OCI-LY1 (cell line): Measurements from ENCODE around the gene RNF20.

Experiments
- H2AFZ ChIP-seq: fragments of 200-600 bp; sonication (generic), shearing (Covaris generic); 2 replicates; pipeline ENCODE4 v1.6.0; 2014; ENCODE audit warnings: antibody characterized with exemption, mild to moderate bottlenecking, low read length
- H3F3A ChIP-seq: fragments of 200-600 bp; sonication (generic), shearing (Covaris generic); 2 replicates; pipeline ENCODE4 v1.6.0; 2014; ENCODE audit warnings: mild to moderate bottlenecking, antibody characterized with exemption, low read length, moderate library complexity; ENCODE audit not compliant: insufficient read depth
- H3K27ac ChIP-seq: fragments of 200-600 bp; sonication (generic); 2 replicates; pipeline ENCODE4 v1.5.1; 2014; ENCODE audit warnings: low read length, mixed run types, mild to moderate bottlenecking, low read depth; ENCODE audit not compliant: poor library complexity, severe bottlenecking
- H3K27me3 ChIP-seq: fragments of 200-600 bp; sonication (generic); 2 replicates; pipeline ENCODE4 v1.6.0; 2014; ENCODE audit warnings: antibody characterized with exemption, mild to moderate bottlenecking, low read length, moderate library complexity; ENCODE audit not compliant: insufficient read depth
- H3K36me3 ChIP-seq: fragments of 200-600 bp; sonication (generic); 2 replicates; pipeline ENCODE4 v1.6.1; 2014; ENCODE audit warnings: mild to moderate bottlenecking, antibody characterized with exemption, low read length, moderate library complexity, mixed read lengths; ENCODE audit not compliant: insufficient read depth
- H3K4me1 ChIP-seq: fragments of 200-600 bp; sonication (generic); 2 replicates; pipeline ENCODE4 v1.5.1; 2014; ENCODE audit warnings: mild to moderate bottlenecking, low read length, moderate library complexity; ENCODE audit not compliant: insufficient read depth, severe bottlenecking
- H3K4me2 ChIP-seq: fragments of 200-600 bp; sonication (generic), shearing (Covaris generic); 2 replicates; pipeline ENCODE4 v1.6.1; 2014; ENCODE audit warnings: low read length
- H3K4me3 ChIP-seq: fragments of 200-600 bp; sonication (generic); 2 replicates; pipeline ENCODE4 v1.5.1; 2014; ENCODE audit warnings: low read length, low read depth, mild to moderate bottlenecking, mixed read lengths; ENCODE audit not compliant: poor library complexity, severe bottlenecking
- H3K79me2 ChIP-seq: fragments of 200-600 bp; shearing (Covaris generic); 2 replicates; pipeline ENCODE4 v1.6.1; 2016; ENCODE audit warnings: mixed run types, low read length, mixed read lengths; ENCODE audit not compliant: insufficient read depth
- H3K9ac ChIP-seq: fragments of 200-600 bp; sonication (generic), shearing (Covaris generic); 2 replicates; pipeline ENCODE4 v1.6.1; 2014; ENCODE audit warnings: mild to moderate bottlenecking, low read length, mixed read lengths
- H3K9me2 ChIP-seq: fragments of 200-600 bp; sonication (generic), shearing (Covaris generic); 2 replicates; pipeline ENCODE4 v1.6.1; 2014; ENCODE audit warnings: low read depth, mild to moderate bottlenecking, low read length, mixed read lengths
- H3K9me3 ChIP-seq: fragments of 200-600 bp; shearing (Covaris generic); 2 replicates; pipeline ENCODE4 v1.6.1; 2014; ENCODE audit warnings: low read length, mixed read lengths
- H4K20me1 ChIP-seq: fragments of 200-600 bp; sonication (generic), shearing (Covaris generic); 2 replicates; pipeline ENCODE4 v1.6.0; 2016; ENCODE audit warnings: mild to moderate bottlenecking, low read length; ENCODE audit not compliant: insufficient read depth
- EZH2 ChIP-seq: fragments of 200-600 bp; sonication (generic), shearing (Covaris generic); IDR thresholded peaks from 2 replicates; pipeline ENCODE4 v1.8.0; 2017; ENCODE audit warnings: borderline replicate concordance, mixed run types, mild to moderate bottlenecking, antibody characterized with exemption, low read length, moderate library complexity, mixed read lengths
- TF ChIP-seq, protein P1 (sequence below): fragments of 200-600 bp; sonication (generic), shearing (Covaris generic); IDR thresholded peaks from 2 replicates; pipeline ENCODE4 v1.5.1; 2017; ENCODE audit warnings: mild to moderate bottlenecking, antibody characterized with exemption, low read length, moderate library complexity, mixed read lengths

Gene RNF20

DNA sequence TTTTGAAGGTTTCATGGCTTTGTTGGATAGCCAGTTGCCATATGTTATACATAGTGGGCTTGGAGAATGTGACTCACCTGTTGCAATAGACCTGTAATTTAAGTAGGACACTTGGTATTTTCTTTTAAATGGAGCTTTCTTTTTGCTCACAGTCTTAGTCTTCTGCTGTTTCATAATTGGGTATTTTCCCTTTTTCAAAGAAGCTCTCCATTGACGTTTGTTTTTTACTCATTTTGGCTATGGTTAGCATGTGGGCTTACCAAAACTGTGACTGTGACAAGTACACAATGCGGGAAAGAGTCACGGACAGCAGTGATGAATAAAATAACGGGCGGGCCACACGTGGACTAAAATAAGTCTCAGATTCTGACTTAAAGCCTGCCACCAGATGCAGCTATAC lies 23.2 kb upstream of the RNF20 start:
- no peaks in the 10 kb centered on the region for H4K20me1 ChIP-seq
- H2AFZ ChIP-seq, result no peak overlapping the region
- no peaks in the 10 kb centered on the region for H3K9me3 ChIP-seq
- TF ChIP-seq, protein P1, sequence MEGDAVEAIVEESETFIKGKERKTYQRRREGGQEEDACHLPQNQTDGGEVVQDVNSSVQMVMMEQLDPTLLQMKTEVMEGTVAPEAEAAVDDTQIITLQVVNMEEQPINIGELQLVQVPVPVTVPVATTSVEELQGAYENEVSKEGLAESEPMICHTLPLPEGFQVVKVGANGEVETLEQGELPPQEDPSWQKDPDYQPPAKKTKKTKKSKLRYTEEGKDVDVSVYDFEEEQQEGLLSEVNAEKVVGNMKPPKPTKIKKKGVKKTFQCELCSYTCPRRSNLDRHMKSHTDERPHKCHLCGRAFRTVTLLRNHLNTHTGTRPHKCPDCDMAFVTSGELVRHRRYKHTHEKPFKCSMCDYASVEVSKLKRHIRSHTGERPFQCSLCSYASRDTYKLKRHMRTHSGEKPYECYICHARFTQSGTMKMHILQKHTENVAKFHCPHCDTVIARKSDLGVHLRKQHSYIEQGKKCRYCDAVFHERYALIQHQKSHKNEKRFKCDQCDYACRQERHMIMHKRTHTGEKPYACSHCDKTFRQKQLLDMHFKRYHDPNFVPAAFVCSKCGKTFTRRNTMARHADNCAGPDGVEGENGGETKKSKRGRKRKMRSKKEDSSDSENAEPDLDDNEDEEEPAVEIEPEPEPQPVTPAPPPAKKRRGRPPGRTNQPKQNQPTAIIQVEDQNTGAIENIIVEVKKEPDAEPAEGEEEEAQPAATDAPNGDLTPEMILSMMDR, result no peak
- no peak for TF ChIP-seq EZH2
- H3K9ac ChIP-seq, result no peak overlapping the region
- H3K4me3 ChIP-seq, result no peak overlapping the region
- no peaks in the 10 kb centered on the region for H3K79me2 ChIP-seq
- no peak overlapping the region for H3K4me2 ChIP-seq
- no peaks in the 10 kb centered on the region for H3K4me1 ChIP-seq
- H3K36me3 ChIP-seq, result no peaks in the 10 kb centered on the region
- H3F3A ChIP-seq, result no peaks in the 10 kb centered on the region
- H3K9me2 ChIP-seq, result no peaks in the 10 kb centered on the region
- H3K27me3 ChIP-seq, result no peaks in the 10 kb centered on the region
- H3K27ac ChIP-seq, result no peak overlapping the region

DNA sequence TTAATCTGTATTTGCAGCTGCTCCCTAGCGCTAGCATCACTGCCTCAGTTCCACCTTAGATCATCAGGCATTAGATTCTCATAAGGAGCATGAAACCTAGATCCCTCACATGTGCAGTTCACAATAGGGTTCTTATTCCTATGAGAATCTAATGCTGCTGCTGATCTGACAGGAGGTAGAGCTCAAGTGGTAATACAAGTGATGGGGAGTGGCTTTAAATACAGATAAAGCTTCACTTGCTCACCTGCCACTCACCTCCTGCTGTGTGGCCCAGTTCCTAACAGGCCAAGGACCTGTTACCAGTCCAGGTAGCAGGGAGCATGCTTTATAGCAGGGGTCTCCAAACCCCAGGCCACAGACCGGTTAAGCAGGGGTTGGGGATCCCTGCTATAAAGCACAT lies 22.6 kb upstream of the RNF20 start:
- no peaks in the 10 kb centered on the region for H3K4me1 ChIP-seq
- H3K9me3 ChIP-seq, result no peaks in the 10 kb centered on the region
- H3K4me2 ChIP-seq, result no peak overlapping the region
- TF ChIP-seq, protein P1, result no peak
- no peak for TF ChIP-seq EZH2
- H3K79me2 ChIP-seq, result no peaks in the 10 kb centered on the region
- H4K20me1 ChIP-seq, result no peaks in the 10 kb centered on the region
- H3K27me3 ChIP-seq, result no peaks in the 10 kb centered on the region
- no peaks in the 10 kb centered on the region for H3K36me3 ChIP-seq
- H3K27ac ChIP-seq, result no peak overlapping the region
- H2AFZ ChIP-seq, result no peak overlapping the region
- H3K4me3 ChIP-seq, result no peak overlapping the region
- H3F3A ChIP-seq, result no peaks in the 10 kb centered on the region
- no peaks in the 10 kb centered on the region for H3K9me2 ChIP-seq
- no peak overlapping the region for H3K9ac ChIP-seq

DNA sequence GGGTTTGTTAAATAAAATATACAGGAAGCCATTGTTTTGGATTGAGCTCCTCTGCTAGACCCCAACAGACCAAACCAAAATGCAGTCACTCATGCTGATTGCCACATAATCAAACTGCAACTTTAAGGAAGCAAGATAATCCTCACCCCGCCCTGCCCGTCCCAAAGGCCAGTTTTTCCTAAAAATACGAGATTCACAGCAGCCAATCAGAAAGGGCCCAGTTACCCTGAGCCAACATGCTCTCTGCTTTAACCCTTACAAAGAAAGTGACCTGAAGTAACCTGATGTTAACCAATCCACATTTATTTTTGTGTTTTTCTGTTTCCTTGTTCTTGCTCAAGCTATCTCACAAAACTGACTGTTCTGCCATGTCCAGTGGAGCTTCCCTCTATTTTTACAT lies 21.5 kb upstream of the RNF20 start:
- Histone ChIP-seq H3F3A (no peaks in the 10 kb centered on the region), H3K27me3 (no peaks in the 10 kb centered on the region), H3K9me2 (no peaks in the 10 kb centered on the region), H4K20me1 (no peaks in the 10 kb centered on the region), H3K4me1 (no peaks in the 10 kb centered on the region), H3K4me3 (no peak overlapping the region), H3K36me3 (no peaks in the 10 kb centered on the region), H3K27ac (no peak overlapping the region), H3K9ac (no peak overlapping the region), H2AFZ (no peak overlapping the region), H3K4me2 (no peak overlapping the region), H3K9me3 (no peaks in the 10 kb centered on the region), H3K79me2 (no peaks in the 10 kb centered on the region)
- TF ChIP-seq, protein P1, result no peak
